Right kidney (tissue), 9 donors: ENCODE results near the gene CYP2W1.
"Not testable (repeated sequence)": the region's sequence is repeated elsewhere in the genome, so short reads cannot be mapped to it uniquely, and the experiment has no call there.

Source experiments
- DNase-seq: peaks from one replicate; pipeline ENCODE4 v3.0.0-alpha.2; 2016
- long read RNA-seq, 8 donors: transcript quantifications; one replicate each; lab custom pipeline, GENCODE V29; 2026

The CYP2W1 gene, protein sequence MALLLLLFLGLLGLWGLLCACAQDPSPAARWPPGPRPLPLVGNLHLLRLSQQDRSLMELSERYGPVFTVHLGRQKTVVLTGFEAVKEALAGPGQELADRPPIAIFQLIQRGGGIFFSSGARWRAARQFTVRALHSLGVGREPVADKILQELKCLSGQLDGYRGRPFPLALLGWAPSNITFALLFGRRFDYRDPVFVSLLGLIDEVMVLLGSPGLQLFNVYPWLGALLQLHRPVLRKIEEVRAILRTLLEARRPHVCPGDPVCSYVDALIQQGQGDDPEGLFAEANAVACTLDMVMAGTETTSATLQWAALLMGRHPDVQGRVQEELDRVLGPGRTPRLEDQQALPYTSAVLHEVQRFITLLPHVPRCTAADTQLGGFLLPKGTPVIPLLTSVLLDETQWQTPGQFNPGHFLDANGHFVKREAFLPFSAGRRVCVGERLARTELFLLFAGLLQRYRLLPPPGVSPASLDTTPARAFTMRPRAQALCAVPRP
- long read RNA-seq, donor 1, partial matches to known transcripts, result 0 of 1 reads
- long read RNA-seq, donor 1, other reads (novel, unspliced or antisense), result 0 of 1 reads
- long read RNA-seq, donor 2, result 0 reads
- long read RNA-seq, donor 3, result 0 reads
- long read RNA-seq, donor 4, result 0 reads
- long read RNA-seq, donor 5, partial matches to known transcripts, result 0 of 1 reads
- long read RNA-seq, donor 5, other reads (novel, unspliced or antisense), result 0 of 1 reads
- long read RNA-seq, donor 6, result 0 reads
- long read RNA-seq, donor 7, partial matches to known transcripts, result 0 of 2 reads
- long read RNA-seq, donor 7, other reads (novel, unspliced or antisense), result 0 of 2 reads
- long read RNA-seq, donor 8, partial matches to known transcripts, result 0 of 1 reads
- long read RNA-seq, donor 8, other reads (novel, unspliced or antisense), result 0 of 1 reads

DNA sequence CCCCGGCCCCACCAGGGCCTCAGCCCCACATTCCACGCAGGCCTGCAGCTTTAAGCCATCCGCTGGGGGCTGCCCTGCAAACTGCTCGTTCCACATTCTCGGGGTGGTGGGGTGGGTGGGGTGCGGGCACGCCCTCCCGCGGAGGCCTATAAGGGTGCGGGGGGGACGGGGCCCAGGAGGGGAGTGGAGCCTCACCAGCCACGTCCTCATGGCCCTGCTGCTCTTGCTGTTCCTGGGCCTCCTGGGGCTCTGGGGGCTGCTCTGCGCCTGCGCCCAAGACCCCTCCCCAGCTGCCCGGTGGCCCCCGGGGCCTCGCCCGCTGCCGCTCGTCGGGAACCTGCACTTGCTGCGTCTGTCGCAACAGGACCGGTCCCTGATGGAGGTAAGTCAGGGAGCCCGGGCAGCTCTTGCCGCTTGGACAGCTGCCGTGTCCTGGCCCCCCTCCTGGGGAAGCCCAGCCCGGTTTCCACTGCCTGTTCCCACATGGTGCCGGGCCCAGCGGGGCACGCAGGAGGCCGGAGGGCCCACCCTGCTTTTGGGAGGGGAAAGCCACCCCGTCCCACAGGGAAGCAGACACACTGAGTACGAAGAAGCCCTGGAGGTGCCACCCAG lies at the start of gene CYP2W1:
TSS of gene CYP2W1 (plus strand) at position 178 of the 612 bp plus-strand sequence. CDS start at position 209, 31 bp downstream.
- peak; percentile 46 for DNase-seq

DNA sequence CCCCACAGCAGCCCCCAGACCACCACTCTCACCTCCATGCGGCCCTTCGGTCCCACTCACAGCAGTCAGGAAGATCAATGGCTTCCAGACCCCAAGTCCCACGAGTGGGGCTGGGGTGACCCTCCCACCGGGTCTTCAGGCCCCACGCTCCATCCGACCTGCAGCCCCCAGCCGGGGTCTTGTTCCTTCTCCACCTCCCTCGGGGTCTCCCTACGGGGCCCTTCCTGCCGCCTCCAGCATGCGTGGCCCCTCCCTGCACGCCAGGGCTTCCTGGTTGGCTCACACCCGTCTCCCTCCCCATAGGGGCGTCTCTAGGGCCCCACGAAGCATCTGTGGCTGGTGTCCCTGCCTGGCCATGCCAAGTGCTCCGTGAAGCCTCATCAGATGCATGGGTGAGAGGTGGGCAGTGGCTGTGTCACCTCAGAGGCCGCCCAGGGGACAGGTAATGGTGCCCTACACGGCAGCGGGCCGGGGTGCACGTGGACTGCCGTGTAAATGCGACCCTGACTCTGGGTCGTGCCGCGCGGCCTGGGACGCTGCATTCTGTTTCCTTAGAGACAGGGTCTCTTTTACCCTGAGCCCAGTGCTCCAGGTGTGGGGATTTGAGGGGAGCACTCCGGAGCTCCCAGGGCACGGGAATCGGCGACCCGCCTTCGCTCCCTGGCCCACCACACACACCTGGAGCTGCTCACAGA lies 48.4 kb upstream of the CYP2W1 start:
- no peak for DNase-seq

DNA sequence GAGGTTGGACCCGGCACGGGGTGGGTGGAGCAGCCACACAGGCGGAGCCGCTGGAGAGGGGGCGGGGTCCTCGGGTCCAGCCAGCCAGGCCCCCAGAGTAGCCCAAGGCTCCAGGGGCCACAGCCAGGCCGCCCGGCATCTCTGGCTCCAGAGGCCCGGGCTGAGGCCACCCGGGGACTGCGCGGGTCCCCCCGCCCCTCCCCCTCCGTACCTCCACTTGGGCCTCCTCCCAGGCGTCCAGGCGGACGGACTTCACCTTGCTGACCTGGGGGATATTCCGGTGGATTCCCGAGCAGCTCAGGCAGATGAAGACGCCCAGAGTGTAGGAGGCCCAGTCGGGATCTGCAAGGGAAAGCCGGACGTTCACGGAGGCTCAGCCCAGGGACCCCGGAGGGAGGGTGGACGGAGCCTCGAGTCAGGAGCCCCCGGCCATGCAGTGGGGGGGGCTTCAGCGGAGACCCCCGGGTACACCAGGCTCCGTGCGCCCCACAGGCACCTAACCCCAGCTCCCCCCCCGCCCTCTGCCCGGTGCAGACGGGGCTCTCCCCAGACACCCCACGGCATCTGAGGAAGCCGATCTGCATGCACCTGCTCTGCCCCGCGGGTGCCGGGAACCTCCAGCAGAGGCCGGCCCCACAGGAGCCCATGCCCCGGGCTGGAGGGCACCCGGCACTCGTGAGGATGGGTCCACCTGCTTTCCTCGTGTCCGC lies 47.7 kb upstream of the CYP2W1 start:
- no peak for DNase-seq

DNA sequence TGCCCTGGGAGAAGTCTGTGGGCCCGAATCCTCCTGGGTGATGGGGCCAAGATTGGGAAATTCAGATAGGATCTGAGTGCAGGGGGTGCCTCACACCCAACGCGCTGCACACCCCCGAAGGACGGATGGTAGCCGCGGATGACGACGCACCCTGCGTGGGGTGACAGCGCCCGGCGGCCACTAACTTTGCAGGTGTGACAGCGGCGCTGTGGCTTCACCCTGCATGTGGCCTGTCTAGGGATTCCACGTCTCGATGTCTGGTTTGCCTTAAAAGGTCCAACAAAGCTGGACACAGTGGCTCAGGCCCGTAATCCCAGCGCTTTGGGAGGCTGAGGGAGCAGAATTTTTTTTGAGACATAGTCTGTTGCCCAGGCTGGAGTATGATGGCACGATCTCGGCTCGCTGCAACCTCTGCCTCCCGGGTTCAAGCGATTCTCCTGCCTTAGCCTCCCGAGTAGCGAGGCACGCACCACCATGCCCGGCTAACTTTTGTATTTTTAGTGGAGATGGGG lies 47.1 kb upstream of the CYP2W1 start:
- no peak for DNase-seq

DNA sequence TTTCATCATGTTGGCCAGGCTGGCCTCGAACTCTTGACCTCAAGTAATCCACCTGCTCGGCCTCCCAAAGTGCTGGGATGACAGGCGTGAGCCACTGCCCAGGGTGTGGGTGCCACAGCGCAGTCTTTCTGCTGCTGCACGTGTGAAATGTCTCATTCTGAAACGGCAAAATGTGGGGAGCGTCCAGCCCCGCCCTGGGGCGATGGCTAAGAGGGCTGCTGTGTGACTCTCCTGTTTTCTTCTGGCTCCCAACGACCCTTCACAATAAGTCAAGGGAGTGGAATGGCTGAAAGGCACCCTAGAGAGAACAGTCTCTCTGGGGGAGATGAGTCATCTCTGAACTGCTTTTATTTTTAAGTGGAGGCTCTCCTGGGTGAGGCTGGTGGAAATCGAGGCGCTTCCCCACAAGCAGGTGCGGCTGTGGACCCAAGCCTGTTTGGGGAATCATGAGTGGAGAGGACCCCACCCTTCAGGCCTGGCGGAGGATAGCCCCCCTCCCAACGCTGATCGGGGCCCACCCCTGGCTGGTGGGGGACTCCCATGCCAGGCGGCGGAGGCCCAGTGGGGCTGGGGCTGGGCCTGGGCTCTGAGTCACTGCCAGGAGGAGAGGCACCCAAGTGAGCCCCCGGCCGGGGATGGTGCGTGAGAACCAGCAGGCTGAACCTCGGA lies 46.5 kb upstream of the CYP2W1 start:
- no peak for DNase-seq

DNA sequence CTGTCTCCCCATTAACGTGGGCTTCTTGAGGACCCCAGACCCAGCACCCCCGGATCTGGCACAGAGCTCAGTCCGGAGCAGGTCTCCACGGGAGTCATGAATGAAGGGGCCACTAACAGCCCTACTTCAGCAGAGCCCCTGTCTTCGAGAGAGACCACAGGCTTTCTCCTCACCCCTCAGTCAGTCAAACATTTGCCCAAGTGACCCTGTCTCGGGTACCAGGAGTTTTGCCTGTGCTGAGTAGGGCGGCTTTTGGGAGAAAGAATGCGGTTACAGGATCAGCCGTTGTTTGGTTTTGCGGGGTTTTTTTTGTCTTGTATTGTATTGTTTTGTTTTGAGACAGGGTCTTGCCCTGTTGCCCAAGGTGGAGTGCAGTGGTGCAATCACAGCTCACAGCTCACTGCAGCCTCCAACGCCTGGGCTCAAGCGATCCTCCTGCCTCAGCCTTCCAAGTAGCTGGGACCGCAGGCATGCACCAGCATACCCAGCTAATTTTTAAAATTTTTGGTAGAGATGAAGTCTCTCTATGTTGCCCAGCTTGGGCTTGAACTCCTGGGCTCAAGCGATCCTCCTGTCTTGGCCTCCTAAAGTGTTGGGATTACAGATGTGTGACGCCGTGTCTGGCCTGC lies 45.0 kb upstream of the CYP2W1 start:
- no peak for DNase-seq

DNA sequence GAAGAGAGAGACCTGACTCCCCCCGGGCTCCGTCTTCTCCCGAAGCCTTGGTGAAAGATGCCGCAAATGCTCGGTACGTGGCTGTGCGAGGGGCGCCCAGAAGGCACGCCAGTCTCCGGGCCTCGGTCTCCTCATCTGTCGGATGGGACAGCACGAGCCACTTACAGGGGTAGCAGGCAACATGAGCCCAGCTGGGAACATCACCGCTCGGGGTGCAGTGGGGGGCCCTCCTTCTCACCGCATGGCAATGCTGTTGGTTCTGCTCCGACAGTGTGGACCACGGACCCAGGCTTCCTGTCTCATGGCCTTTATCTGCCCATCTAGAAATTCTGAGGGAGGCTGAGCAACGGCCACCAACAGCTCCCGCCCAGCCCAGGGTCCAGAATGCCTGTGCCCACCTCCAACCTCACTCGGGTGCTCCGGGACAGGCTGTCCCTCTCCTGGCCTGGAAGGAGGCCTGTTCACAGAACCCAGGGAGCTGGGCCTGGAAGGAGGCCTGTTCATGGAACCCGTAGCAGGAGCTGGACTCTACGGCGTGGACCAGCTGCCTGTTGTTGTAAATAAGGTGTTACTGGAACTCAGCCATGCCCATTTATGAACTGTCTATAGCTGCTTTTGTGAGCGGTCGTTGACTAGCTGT lies 44.3 kb upstream of the CYP2W1 start:
- DNase-seq, result no peak

DNA sequence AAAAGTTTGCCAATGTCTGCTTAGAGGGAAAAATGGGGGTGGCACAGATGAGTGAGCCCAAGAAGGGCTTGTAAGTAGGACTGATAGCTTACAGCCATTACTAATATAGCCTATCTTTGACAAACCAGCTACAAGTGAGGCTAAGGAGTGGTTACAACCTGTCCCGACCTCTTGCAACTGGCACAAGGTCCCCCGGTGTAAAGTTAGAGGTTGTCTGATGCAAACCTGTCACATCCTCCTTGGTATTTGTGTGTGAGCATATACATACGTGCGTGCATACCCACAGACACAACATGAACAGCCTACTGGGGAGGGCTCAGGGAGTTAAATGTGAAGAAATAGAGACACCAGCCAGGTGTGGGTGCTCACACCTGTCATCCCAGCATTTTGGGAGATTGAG lies 43.1 kb upstream of the CYP2W1 start:
- no peak for DNase-seq

DNA sequence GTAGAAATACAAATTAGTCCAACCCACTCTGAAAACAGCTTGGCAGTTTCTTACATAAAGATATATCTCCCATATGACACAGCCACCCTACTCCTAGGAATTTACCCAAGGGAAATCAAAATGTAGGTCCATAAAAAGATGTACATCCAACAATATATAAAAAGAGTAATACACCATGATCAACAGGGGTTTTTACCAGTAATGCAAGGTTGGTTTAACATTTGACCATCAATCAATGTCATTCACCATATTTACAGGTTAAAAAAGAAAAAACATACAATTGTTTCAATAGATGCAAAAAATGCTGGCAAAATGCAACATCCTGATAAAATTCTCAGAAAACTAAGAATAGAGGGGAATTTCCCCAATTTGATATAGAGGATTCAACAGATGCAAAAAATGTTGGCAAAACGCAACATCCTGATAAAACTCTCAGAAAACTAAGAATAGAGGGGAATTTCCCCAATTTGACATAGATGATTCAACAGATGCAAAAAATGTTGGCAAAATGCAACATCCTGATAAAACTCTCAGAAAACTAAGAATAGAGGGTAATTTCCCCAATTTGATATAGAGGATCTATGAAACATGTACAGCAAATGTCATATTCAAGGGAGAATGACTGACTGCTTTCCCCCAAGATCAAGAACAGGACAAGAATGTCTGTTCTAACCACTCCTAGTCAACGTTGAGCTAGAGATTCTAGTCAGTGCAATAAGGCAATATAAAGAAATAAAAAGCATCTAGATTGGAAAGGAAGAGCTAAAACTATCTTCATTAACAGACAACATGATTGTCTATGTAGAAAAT lies 42.2 kb upstream of the CYP2W1 start:
- no peak for DNase-seq

DNA sequence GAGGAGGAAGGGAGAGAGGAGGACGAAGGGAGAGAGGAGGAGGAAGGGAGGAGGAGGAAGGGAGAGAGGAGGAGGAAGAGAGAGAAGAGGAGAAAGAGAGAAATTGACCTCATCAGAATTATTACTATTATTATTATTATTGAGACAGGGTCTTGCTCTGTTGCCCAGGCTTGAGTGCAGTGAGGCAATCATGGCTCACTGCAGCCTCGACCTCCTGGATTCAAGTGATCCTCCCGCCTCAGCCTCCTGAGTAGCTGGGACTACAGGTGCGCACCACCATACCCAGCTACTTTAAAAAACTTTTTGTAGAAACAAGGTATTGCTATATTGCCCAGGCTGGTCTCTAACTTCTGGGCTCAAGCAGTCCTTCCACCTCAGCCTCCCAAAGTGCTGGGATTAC lies 39.2 kb upstream of the CYP2W1 start:
- not testable (repeated sequence) for DNase-seq

DNA sequence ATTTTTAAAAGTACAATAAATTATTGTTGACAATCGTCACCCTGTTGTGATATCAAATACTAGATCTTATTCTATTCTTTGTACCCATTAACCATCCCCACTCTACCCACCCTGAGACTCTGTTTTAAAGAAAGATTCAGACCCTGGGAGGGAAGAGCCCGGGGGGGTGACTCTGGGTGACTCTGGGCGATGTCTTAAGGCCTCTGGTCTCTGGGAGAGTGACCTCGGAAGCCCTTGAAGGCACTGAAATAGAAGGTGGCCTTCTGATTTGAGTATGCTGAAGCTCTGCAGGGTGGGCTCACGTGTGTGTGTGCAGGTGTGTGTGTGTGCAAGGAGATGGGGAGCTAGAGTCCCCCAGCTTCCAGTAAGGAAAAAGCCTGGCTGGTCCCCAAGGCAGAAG lies 38.2 kb upstream of the CYP2W1 start:
- DNase-seq, result no peak

DNA sequence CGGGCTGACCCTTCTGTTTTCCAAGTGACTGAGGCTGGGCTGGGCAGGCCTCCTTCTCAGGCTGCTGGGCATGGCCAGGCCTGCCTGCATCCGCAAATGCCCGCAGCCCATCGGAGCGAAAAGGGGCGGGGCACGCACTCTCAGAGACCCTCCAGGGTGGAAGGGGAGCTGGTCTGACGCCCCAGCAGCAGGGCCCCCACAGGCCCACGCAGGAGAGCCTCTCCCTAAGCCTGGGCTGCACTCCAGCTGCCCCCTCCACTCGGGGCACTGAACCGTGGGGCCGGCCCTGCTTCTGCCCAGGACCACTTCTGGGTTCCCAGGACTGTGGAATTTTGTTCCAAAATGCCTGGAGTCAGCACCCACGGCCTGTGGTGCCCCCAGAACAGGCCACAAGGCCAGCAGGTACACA lies 37.8 kb upstream of the CYP2W1 start:
- peak; percentile 84 for DNase-seq

DNA sequence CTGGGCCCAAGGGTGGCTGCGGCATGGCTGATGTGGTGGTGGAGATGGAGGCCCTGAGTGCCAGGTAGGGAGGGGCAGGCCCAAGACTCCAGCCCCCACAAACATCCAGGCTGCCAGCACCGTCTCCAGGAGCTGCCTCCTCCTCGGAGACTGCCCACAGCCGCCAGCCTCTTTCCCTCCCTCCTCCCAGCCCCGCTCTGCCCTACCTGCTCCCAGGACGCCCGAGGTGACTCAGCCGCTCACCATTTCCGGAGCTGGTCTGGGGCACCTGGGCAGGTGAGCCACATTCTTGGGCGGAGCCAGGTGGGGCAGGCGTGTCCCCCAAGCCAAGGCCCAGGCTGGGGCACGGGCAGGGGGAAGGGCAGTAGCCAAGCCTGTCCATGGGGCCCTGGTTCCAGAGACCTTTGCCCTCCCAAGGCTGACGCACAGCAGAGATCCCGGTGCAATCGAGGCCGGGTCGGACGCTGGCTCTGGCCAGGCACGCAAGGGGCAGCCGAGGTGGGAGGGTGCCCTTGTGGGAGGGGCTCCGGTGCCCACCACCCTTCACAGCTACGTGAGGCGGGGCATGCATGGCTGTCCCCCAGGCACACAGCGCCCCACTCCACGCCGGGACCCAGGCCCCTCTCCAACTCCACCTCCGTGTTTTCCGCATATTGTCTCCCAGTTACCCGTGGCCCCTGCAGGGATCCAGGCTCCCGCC lies 37.3 kb upstream of the CYP2W1 start:
- DNase-seq, result peak; percentile 61

DNA sequence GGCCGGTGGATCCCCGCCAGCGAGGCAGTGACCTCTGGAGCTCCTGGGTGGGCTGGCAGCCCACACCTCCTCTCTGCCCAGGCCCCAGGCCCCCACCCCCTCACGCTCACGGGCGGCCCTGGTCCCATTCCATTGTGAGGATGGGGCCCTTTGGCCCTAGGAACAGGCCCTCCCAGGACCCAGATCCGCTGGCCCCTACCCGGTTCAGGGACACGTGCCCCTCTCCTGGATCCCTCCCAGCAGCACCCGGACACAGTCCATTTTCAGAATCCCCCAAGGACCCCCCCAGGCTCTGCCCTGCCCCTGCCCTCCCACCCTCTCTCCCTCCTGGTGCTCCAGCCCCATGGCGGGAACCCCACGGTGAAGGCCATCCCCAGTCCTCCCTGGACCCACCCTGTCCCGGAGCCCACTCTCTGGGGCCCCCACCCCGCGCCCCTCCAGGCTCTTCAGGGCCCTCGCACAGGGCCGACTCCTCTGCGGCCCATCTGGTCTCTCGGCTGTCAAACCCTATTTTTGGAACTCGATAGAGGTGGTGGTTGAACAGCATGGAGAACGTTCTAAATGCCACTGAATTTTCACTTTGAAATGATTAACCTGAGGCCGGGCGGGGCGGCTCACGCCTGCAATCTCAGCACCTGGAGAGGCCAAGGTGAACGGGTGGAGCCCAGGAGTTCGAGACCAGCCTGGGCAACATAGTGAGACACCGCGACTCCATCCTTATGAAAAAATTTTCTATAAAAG lies 36.6 kb upstream of the CYP2W1 start:
- no peak for DNase-seq

DNA sequence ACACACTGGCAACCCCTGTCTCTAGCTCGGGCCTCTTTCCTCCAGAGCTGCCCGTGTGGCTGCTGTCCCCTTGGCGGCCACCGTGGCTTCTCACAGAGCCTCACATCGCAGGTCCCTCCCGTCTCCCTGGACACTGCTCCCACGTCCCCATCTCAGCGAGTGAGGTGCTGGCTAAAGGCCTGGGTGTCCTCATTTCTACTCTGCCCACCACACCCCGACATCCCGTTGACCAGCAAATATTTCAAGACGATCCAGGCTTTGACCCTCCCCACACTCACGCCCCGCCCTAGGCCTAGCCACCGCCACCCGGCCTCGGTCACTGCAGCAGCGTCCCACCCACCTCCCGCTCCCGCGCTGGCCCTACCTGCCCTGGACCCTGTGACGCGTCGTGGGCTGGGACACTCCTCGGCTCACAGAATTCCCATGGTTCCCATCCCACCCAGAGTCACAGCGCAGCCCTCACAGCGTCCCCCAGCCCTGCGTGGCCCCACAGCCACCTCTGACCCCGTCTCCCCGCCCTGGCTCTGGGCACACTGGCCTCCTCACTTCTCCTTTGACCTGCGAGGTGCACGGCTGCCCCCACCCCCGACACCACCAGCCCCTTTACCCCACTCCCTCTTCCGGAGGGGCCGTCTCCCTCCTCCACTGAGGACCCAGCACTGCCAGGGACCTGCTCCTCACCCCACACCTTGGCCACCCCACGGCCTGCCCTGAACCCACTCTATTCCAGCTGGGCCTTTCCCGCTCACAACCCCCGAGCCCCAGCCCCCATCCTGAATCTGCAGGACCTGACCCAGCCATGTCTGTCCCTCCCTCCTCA lies 35.4 kb upstream of the CYP2W1 start:
- DNase-seq, result no peak
